DND-41 (cell line): Measurements from ENCODE around the gene WFDC8.

ENCODE experiments used
- EZH2 ChIP-seq: IDR thresholded peaks from 3 replicates; pipeline ENCODE4 v1.6.1; 2012; ENCODE audit warnings: borderline replicate concordance, low read depth, mild to moderate bottlenecking, moderate library complexity, low read length, inconsistent platforms; ENCODE audit not compliant: severe bottlenecking
- TF ChIP-seq, protein P1 (sequence below): IDR thresholded peaks from 2 replicates; pipeline ENCODE4 v1.5.1; 2012; ENCODE audit warnings: borderline replicate concordance, low read length, moderate library complexity, mild to moderate bottlenecking; ENCODE audit not compliant: poor library complexity, severe bottlenecking; ENCODE audit errors: extremely low read depth

DNA sequence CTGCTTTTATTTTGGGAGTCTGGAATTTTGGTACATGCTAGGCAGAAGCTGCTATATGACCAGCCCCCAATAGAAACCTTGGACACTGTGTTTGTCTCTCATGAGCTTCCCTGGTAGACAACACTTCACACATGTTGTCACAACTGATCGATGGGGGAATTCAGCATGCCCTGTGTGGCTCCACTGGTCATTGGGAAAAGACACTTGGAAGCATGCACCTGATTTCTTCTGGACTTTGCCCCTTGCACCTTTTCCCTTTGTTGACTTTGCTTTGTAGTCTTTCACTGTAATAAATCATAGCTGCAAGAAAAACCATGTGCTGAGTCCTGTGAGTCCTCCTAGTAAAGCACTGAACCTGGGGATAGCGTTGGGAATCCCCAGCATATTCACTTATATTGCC, 42.5 kb upstream of the WFDC8 start:
- TF ChIP-seq, protein P1, sequence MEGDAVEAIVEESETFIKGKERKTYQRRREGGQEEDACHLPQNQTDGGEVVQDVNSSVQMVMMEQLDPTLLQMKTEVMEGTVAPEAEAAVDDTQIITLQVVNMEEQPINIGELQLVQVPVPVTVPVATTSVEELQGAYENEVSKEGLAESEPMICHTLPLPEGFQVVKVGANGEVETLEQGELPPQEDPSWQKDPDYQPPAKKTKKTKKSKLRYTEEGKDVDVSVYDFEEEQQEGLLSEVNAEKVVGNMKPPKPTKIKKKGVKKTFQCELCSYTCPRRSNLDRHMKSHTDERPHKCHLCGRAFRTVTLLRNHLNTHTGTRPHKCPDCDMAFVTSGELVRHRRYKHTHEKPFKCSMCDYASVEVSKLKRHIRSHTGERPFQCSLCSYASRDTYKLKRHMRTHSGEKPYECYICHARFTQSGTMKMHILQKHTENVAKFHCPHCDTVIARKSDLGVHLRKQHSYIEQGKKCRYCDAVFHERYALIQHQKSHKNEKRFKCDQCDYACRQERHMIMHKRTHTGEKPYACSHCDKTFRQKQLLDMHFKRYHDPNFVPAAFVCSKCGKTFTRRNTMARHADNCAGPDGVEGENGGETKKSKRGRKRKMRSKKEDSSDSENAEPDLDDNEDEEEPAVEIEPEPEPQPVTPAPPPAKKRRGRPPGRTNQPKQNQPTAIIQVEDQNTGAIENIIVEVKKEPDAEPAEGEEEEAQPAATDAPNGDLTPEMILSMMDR = no peak
- TF ChIP-seq EZH2 = no peak
